GM12801 (cell line): ENCODE results near the gene LRP8.

Experiments used
- CTCF ChIP-seq: IDR thresholded peaks from one replicate; pipeline ENCODE4 v1.5.1; 2011; ENCODE audit warnings: control low read depth; ENCODE audit not compliant: insufficient read length; ENCODE audit errors: extremely low read depth

The LRP8 gene

GRCh38 chr1:53270107-53270506 lies 57.8 kb downstream of the LRP8 start:
- TF ChIP-seq CTCF, result no peak

- TF ChIP-seq CTCF, result no peak
These were observed 60.1 kb downstream of the LRP8 start for GRCh38 chr1:53267761-53268160.

- TF ChIP-seq CTCF, result no peak
These were observed 61.8 kb downstream of the LRP8 start for GRCh38 chr1:53266038-53266437.

- TF ChIP-seq CTCF, result no peak
These were observed 62.3 kb downstream of the LRP8 start for GRCh38 chr1:53265581-53265980.

- TF ChIP-seq CTCF, result no peak
These were observed 63.8 kb downstream of the LRP8 start for GRCh38 chr1:53264048-53264447.

- no peak for TF ChIP-seq CTCF
These were observed 65.9 kb downstream of the LRP8 start for GRCh38 chr1:53262000-53262399.

- TF ChIP-seq CTCF, result no peak
These were observed 67.1 kb downstream of the LRP8 start for GRCh38 chr1:53260631-53261247.

GRCh38 chr1:53259932-53260331 lies 67.9 kb downstream of the LRP8 start:
- TF ChIP-seq CTCF, result no peak
